GM18499 (cell line): ENCODE data around the gene EFEMP1.

Source experiments
- ATAC-seq: cut with Tn5 transposase; IDR thresholded peaks from one replicate; pipeline ENCODE4 v1.9.1; 2021; ENCODE audit warnings: moderate number of reproducible peaks; ENCODE audit not compliant: insufficient read depth, unreplicated experiment

The EFEMP1 gene

DNA sequence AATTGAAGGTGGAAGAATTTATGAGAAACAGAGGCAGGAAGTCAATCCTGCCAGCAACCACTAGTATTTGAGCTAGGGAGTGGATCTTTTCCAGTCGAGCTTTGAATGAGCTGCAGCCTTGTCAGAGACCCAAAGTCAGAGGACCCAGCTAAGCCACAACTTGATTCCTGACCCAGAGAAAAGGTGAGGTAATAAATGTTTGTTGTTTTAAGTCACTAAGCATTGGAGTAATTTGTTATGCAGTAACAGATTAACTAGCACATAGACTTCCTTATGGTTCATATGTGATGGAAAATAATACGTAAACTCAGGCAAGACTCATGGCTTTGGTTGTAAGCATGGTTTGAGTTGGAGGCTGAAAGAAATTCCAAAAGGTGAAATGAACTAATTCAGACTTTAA is 21.6 kb downstream of the EFEMP1 start:
- ATAC-seq: no peak

DNA sequence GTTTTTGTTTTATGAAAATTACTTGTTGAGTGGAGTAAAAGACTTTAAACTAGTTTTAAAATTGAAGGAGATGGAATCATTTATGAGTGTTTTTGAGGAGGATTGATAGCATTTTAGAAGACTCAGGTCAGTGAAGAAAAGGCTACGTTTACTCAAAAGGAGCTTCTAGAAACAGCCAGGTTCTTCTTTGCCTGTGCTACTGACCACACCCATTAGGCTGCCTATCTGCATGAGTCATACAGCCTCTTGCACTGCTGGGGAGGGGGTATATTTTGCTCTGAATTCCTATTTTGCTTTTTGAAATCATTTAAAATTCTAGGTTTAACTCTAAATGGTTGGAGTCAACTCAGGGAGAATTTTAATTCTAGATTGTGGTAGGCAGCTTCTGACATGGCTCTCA is 22.3 kb downstream of the EFEMP1 start:
- ATAC-seq: no peak

DNA sequence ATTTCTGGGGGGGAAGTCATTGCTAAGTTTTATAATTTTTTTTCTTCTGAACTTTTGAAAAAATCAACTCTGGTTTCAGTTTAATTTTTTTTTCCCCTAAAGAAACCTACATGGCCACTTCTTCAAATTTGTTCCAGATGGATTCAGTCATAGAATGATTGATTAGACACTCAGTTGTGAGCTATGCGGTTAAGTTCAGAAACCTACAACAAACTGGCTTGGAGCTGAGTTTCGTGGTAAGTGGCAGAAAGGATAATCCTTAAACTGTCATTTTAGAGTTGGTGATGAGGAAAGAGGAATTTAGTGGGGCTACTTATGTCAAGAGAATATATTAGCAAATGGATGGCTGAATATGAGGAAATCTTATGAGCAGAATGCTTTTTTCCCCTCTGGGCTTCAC is 23.7 kb downstream of the EFEMP1 start:
- ATAC-seq: no peak

DNA sequence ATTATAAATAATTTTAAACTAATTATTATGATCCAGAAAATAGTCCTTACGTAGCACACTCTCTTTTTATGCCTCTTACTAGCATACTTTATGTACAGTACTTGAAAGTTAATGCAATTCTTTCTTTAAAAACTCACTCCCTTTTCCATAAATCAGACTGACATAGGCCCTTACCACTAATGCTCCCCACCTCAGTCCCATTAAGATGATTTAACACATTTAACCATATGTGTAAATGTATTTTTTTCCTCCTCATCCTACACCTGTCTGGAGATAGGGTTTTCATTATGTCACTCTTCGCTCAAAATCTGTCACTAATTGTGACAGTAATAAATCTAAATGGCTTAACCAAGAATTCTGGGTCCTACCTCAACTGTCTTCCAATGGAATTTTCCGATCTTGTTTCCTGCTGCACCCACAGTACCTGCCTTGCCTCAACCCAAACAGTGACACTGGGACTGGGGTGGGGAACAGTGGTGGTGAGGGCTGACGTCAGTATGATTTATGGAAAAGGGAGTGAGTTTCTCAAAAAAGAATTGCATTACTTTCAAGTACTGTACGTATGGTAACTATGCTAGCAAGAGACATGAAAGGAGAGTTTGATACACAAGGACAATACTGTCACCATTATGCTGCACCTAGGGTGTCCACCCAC is 25.1 kb downstream of the EFEMP1 start:
- ATAC-seq: no peak

DNA sequence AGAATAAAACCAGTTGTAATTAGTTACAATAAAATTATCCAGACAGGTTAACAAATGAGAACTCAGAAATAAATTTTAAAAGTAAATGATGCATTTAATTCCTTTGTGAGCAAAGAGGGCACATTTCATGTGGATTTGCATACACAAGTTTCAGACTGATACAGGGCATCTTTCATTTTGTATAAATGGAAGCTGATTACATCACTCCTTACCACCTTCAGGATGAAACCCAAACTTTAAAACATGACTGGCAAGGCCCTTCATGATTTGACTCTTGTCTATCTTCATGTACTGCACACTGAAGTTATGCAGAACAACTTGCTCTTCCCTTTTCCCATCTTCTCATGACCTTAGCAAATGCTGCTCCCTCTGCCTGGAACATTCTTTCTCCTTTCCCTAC is 26.9 kb downstream of the EFEMP1 start:
- ATAC-seq: no peak

DNA sequence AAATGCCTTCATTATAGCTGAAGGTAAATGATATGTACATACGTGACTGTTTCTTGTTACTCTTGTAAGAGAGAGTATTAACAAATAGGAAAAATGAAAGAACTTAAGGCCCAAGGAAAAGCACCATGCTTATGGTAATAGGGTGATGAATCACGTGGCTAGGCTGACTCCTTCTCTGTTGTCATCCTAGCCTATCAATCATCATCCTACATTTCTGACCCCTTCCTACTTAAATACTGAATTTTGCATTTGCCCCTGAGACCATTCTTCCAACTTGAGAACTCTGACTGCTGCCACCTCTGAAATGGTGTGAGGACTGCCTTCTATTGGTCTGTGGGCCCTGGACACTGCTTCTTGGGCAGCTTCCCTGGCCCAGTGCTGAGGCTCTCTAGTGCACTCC is 28.9 kb downstream of the EFEMP1 start:
- ATAC-seq: no peak

DNA sequence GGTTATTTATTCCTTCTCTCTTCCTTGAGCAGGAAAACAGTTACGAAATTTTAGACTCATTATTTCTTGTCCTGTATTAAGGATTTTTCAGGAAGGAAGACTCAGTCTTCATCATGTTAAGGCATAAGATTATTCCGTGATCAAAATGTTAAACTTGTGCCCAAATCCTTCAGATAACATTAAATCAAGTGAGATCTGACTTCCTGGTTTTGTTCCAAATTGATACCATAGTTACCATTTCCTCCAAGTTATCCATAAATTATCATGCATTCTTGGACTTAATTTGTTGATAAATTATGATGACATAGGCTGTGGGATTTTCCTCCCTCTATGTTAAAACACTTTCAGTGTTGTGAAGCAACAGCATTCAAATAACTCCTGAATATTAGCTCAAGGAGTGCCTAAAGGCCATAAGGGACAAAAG is 31.9 kb downstream of the EFEMP1 start:
- no peak for ATAC-seq

DNA sequence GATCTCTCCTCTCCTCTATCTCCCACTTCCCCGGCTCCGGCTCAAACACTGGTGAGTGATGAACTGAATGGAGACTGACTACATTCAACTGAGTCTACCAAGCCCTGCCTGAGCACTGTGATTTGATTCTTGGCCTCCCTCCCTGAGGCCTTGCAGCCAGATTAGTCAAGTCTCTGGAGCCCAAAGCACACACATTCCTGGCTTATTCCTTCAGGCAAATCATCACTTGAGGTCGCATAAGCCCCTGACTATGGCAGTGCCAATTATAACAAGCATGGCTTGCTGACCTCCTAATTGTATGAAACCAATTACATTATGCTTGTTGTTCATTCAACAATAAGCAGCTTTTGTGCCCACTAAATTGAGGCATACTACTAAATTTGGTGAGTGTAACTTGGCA is 34.6 kb downstream of the EFEMP1 start:
- ATAC-seq: no peak

DNA sequence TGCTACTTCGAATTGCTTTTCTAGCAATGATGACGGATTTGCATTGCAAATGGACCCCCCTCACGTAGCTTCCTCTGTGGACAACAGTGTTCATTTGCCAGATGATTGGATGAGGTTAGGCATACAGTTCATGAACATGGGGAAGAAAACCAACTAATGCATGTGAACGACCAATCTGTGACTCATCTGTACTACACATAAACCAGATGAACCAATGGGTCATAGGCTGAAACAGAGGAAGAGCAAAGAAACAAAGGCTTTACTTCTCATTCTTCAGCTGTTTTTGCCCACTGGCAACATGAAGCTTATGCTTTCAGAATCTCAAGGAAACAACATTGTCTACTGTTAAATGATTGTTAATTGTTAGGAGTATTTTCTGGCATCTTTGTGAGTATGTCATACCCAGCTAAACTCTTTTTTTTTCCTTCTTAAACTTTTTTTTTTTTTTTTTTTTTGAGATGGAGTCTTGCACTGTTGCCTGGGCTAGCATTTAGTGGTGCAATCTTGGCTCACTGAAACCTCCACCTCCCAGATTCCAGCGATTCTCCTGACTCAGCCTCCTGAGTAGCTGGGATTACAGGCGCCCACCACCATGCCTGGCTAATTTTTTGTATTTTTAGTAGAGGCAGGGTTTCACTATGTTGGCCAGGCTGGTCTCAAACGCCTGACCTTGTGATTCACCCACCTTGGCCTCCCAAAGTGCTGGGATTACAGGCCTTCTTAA is 35.5 kb downstream of the EFEMP1 start:
- no peak for ATAC-seq

DNA sequence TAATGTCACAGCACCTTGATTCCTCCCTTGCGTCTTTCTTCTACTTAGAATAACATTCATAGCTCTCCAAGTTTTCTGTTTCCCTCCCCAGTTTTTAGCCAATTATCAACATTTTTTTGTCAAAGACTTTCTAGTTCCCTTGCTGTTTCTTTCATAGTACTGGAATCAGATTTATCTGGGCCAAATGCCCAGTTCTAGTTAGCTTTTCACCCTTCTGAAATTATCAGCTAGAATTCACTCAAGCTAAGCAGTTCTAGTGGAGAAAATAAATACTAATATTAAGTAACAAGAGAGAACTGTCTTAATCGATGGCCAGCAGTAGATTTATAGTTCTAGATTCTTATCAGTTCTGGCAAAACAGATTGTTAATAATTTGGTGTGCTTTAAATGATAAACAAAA is 36.2 kb downstream of the EFEMP1 start:
- ATAC-seq: no peak

DNA sequence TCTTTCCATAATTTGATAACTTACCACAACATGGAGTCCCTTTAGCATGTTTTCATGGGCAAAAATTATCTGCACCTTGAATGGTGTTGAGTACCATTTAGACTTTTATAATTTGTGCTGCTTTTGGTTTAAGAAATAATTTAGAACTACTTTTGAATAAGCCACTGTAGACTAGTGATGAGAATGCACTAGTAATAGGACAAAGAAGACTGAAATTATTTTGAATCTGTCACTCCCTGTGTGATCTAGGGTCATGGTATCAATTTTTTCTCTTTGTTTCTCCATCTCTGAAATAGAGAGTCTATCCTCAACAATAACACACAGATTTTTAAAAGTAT is 37.7 kb downstream of the EFEMP1 start:
- no peak for ATAC-seq

DNA sequence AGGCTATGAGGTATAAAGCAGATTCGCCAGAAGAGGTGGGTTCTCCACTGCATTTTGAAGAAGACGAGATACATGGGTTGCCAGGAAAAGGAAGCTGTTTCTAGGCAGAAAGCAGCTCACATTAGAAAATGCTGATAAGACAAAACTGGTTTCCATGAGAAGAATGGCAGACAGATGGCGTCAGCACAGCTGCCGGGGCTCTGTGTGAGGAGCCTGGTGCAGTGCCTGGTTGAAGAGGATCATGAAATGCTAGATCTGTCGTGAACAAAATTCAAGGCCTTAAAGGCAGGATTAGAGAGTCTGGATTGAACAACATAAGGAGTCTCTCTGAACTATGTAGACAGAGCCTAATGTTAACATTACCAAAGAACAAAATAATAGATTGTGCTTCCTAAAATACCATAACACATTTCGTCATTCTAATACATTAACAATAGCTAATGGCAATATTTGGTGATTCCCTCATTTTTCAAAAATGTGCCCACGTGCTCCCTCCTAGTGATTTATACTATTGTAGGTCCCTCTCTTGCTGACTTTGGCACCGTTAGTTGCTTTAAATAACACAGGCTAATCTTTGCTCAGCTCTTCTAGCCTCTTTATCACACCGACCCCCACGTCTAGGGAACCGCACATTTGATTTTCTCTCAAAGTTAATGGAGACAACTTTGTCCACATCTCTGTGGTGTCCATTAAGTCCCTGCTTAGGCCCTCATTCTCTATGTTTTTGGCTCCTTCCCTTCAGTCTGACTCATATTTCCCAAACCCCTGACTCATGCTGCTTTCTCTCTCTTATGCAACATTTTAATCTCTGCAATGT is 38.2 kb downstream of the EFEMP1 start:
- ATAC-seq: no peak

DNA sequence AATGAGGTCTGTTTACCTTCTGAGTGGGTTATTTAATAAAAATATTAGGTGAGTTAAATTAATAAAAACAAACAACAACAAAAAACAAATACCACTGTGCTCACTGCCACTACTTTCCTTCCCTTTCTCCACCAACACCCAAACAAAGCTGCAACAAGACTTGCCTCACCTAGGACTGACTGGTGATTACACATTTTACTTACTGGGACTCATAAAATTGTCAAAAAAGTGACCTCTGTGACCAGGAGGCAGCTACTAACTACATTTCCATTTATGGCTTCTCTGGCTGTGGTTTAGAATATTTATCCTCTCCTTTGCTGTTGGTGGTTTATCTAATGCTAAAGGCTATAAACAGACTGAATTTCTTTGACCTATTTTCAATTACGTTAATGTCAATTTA is 39.8 kb downstream of the EFEMP1 start:
- no peak for ATAC-seq

DNA sequence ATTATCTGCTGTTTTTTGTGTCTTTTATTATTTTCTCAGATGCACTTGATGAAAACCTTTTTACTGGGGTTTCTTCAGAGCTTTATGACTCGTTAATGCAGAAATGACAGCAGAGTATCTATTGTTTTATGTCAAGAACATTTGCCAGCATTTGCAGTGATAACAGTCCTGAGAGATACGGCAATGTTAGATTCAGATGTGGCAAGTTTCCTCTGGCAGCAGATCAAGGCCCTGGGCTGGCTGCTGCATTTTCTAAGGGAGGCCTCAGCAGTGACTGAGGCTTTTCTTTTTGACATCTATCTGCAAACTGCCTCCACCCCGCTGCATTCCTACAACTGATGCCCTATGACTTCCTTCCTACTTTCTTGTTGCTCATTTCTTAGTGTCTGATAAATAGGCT is 40.2 kb downstream of the EFEMP1 start:
- ATAC-seq: no peak

DNA sequence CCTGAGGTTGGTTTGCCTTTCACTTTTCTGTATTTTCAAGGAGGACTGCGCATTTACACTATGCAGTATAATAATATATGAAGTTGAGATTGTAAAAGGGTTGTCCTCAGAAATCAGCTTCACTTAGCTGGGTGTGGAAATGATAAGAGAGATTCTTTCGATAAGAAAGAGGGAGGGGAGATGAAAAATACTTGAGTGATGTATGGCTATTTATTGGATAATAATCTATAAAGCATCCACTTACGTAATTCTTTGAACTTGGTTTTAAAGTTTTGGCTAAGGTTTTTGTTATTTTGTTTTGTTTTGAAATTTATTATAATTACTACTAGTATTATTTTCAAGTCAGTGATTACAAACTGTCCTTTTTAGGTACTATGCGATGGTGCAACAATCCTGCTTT is 40.6 kb downstream of the EFEMP1 start:
- no peak for ATAC-seq

DNA sequence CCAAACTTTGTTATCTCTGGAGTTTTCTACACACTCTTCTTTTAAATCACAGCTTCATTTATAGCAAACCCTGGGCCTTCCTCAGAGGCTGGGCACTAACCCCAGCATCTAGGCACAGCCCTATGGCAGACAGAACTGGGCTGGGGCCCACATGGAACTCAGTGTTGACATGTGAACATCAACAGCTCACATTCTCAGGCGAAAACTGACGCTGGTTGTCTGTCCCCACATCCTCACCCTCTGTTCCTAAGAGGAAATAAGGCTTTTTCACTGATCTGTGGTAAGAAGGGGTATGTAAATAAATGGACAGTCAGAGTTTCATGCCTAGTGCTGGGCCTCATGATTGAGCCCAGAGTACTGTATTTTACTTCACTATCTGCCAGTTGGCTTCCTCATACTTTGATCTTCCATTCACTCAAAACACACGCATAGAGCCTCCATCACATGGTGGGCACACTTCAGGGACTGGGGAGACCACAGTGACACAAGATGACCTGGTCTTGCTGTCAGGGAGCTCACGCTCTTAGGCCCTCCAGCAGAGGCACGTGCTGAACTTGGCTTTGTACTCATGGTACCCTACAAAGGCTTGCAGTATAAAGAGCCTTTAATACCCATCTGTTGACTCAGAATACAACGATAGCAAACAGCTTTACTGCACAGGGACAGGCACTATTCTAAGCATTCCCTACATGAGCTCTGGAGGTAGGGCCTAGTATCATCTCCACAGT is 43.0 kb downstream of the EFEMP1 start:
- no peak for ATAC-seq

DNA sequence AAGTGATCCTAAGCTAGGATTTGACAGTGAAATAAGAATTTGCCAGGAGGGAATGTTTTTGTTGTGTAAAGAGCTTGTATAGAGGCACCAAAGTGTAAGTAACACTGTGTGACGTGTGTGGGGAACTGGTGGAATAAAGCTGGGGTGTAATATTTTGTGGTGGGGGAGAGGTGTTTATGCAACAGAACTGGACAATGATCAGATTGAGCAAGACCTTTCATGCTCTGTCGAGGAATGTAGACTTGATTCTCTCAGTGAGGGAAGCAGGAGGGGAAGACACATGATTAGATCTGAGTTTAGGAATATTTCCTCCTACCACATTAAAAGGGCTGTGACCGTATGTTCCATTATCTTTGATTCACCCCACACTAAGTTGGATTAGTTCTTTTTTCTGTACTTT is 43.6 kb downstream of the EFEMP1 start:
- ATAC-seq: no peak

DNA sequence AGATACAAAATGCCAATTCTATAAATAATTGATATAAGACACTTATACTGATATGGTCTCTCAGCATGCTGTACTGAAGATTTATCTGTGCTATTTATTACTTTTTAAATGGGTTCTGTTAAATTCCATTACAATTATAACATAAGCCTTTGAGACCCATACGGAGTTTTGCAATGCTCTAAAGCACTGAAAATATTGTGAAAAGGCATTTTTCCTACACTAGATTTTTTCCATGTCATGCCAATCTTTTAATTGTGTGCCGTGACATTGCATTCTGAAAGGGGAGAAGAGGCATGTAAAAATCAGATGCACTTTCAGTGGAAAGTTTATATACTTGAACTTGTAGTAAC is 46.5 kb downstream of the EFEMP1 start:
- no peak for ATAC-seq

DNA sequence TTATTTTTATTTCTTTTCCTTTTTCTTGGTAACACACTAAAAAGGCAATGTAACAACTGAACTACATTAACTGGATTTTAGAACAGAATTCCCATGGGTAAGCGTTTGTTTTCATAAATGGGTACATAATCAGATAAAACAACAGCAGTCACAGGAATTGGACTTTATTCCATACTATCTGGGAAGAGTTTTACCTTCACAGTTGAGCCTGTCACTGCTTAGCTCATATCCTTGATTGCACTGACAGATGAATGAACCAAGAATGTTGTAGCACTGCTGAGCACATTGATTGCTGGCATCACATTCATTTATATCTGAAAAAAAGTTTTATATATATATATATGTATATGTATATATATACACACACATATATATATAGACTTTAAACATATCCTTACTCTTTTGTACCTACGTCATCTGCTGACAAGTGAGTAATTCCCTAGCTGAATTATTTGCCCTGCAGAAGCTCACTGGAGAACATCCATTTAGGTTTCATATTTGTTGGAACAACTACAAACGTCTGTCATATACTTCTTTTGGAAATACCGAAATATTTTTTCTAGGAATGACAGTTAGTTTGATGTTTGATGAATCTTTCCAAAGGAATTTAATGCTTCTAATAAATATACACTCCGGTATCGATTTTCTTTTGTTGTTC is 47.0 kb downstream of the EFEMP1 start:
- no peak for ATAC-seq

DNA sequence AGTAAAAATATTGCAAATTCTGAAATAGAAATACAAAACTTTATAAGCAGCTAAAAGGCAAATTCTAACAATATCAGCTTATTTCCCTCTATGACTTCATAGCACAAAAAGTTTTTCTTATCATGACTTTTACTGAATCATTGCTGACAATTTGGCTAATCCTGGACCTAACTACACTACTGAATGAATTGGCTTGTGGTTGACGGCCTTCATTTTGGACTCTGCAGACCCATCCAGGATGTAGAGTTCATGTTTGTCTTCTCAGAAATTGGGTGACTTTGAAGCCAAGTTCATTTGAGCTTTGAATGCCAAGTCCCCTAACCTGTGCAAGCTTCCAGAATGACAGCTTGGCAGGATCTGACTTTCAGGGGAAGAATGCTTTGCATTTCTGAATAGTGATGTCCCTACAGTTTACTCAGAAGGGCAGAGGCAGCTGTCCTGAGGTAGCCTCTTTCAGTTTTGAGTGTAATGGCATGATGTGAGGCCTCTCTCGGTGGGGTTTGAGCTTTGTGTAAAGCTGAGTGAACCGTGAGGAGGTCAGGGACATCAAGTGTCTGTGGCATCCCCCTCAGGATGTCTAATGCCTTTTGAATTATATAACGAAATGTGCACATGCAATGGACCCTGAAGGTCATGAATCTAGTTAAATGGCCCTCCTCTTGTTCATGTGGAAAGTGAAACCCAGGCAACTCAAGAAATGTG is 48.0 kb downstream of the EFEMP1 start:
- ATAC-seq: peak; percentile 51
